Non-pigmented ciliary epithelial cell (primary cell): Measurements from ENCODE around the gene TIPRL.
"Not testable (repeated sequence)": the region's sequence is repeated elsewhere in the genome, so short reads cannot be mapped to it uniquely, and the experiment has no call there.

Experiments used
- DNase-seq: peaks from one replicate; pipeline ENCODE4 v3.0.0-alpha.2; 2010; ENCODE audit warnings: low read depth

The TIPRL gene

DNA sequence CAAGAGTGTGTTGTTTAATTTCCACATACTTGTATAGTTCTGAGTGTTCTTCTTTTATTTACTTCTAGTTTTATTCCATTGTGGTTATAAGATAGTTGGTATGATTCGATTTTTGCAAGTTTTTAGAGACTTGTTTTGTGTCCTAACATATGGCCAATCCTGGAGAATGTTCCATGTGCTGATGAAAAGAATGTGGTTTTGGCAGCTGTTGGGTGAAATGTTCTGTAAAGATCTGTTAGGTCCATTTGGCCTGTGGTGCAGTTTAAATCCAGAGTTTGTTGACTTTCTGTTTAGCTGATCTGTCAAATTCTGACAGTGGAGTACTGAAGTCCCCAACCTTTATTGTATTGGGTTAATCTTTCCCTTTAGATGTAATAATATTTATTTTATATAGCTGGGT is 19.5 kb upstream of the TIPRL start:
- no peak for DNase-seq

DNA sequence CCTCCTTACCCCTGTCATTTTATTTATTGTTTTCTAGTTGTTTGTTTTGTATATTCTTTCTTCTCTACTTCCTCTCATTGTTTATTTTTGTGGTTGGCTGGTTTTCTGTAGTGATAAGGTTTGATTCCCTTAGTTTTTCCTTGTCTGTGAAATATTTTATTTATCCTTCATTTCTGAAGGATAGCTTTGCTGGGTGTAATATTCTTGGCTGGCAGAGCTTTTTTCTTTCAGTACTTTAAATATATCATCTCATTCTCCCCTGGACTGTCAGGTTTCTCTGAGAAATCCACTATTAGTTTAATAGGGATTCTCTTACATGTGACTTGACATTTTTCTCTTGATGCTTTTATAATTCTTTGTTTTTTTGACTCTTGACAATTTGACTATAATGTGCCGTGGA is 18.8 kb upstream of the TIPRL start:
- DNase-seq = no peak

DNA sequence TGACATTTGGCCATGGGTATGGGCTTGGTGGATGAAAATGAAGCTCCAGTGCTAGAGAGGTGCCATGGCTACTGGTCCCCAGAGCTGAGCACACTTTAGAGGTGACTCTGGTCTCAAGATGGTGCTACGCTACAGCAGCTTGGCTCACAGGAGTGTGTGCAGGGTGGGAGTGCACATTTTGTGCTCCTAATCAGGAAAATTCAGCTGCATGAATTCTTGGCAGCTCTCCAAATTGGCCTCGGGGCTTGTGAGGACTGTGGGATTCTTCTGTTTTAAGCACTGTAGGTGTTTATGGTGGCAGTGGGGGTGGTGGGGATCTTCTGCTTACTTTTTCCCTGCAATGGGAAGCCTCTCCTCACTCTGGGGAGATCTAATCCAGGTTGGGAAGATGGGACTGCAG is 17.3 kb upstream of the TIPRL start:
- DNase-seq = no peak

DNA sequence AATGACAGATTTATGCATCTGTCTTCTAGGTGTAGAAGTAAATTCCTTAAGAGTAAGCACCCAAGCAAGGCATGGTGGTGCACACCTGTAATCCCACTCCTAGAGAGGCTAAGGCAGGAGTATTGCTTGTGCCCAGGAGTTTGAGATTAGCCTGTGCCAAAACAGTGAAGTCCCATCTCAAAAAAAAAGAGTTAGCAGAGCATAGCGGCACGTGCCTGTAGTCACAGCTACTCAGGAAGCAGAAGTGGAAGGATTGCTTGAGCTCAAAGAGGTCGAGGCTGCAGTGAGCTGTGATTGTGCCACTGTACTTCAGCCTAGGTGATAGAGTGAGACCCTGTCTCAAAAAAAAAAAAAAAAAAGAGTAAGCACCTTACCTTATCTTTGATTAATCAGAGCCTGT is 15.1 kb upstream of the TIPRL start:
- DNase-seq = no peak

DNA sequence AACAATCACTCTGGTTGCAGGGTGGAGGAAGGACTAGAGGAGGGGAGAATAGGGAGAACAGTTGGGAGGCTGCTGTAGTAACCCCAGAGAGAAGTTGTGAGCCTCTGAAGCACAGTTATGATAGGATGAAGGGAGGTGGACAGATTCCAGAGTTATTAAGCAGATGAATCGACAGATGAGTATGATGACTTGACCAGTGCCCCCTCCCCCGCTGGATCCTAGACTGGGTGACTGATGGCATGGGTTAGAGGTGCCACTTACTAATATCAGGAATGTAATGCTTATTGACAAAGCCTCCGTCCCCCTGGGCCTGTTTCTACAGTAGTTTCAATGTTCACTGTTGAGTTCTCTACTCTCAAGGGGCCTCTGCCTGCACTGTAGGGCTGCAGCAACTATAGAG is 14.0 kb upstream of the TIPRL start:
- DNase-seq = no peak

DNA sequence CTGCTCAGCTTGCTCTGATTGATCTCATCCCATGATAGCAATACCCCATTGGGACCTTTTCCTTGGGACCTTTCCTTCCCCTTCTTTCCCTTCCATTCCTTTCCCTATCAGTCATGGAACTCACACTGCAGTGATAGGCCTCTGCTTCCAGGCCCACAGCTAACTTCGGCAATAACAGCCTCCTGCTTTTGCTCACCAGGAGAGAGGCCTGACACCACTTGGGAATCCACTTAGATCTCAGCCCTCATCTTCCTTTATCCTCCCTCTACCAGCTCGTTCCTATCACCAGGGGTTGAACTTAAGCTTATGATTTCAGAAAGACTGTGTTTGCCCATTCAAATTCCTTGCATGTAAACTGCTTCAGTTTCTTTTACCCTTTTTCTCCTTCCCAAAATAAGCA is 11.0 kb upstream of the TIPRL start:
- DNase-seq = no peak

DNA sequence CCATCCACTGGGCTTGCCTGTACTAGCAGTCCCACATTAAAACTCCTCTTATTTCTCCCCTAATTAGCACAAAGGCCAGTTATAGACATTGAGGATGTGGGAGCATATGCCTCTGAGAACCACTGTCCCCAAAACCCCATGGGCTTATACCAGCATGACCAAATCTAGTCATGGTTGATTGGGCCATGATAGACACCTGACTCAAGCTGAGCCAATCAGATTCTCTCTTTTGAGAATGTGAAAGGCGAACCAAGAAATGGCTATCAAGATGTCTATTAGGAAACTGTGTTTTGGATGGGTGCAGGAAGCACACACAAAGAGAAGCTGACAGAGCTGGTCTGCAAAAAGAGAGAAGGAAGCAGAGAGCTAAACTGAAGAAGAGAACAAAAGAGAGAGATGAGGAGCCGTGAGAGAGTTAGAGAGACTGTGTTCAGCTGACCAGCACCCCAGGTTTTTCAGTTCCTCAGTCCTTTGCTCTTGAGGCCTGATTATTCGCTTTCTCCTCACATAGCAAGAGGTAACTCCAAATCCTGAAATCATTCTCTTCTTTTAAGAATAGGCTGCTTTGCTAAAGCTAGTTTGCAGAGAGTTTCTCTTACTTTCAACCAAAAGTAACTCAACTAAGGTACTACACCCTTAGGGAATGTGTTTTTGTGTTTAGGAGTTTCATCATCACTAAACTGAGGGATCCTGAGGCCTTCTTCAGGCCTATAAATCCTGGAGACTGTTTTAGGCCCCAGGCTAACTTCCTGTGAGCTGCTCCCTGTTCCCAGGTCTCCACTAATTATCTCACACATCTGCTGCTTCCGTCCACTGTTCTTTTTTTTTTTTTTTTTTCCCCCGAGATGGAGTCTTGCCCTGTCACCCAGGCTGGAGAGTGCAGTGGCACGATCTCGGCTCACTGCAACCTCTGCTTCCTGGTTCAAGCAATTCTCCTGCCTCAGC is 7.9 kb upstream of the TIPRL start:
- DNase-seq = no peak

DNA sequence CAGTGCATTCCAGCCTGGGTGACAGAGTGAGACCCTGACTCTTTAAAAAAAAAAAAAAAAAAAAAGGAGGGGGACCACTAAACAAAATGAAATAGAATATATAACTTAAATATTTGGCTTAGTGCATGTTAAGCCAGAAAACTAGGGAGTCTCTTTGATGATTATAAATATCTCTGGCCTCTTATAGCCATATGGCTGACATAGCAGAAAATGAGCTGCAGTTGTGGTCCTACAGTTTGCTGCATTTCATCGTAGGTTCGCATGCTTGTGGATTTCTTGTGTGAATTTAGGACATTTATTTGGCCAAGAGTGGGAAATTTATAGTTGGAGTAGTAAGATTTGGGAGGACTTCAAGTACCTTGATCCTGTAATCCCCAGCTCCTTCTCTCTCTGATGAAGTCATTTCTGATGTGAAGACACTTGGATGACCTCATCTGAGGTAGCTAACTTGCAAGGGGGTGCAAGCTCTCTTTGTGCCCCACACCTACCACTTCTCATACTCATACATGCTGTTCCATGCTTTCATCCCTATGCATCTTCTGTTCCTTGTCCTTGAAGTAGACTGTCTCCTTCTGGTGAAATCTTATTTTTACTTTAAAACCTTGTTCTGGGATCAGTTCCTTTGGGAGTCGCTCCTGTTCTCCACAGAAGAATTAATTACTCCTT is 6.4 kb upstream of the TIPRL start:
- DNase-seq = no peak

DNA sequence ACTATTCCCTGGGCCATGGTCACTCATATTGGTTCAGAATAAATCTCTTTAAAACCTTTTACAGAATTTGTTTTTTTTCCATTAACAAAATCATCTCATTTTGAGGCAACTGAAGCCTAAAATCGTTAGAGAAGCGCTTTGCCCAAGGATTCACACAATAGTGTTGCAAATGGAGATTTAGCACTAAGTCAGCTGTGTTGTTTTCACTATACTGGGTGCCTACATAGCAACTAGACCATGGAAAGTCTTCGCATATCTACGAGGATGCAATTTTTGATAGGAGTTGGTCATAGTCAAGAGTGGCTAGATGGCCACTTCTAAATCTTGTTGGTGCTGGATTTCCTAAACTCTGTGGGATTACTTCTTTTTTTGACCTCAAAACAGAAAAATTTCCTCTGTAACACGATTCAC is 530 bp upstream of the TIPRL start:
- no peak for DNase-seq

DNA sequence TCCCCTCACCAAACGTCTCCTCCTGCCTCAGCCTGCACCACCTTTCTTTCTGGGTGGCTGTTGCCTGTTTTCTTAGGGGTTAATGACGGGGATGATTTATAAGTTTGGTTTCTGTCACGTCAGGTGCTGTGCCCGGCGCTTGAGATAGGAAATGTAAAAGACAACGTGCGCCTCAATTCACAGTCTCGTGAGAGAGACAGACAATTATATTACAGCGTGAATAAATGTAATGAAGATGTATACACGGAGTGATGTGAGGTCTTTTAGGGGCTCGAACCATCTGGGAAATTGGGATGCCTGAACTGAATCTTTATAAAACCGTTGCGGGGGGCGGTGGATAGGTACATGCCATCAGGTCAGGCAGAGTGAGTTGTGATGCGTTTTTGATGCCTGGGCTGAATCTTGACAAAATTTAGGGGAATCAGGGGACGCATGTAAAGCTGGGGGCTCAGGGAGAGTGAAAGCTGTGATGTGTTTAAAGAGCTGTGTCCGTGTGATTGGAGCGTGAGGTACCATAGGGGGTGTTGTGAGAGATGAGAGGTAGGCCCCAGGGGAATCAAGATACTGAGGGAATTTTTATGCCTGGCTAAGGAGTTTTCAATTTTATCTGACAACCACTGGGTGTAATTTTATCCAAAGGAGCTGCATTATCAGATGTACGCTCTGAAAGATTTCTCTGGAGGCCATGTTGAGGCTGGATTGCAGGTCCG is 831 bp downstream of the TIPRL start:
- no peak for DNase-seq

DNA sequence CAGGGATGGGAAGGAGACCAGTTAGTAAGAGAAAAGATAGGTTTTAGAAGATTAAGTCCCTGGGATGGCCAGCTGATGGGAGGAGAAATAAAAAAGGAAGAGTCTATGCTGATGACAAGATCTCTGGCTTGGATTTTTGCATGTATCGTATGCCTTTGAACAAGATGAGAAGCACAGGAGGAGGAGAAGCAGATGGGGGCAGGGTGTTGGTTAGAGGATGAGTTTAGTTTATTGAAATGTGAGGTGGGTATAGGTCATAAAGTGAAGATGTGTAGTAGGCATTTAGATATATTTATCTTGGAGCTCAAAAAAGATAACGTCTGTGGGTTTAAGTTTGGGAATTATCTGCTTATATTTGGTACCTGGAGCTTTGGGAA is 1.4 kb downstream of the TIPRL start:
- DNase-seq = no peak

DNA sequence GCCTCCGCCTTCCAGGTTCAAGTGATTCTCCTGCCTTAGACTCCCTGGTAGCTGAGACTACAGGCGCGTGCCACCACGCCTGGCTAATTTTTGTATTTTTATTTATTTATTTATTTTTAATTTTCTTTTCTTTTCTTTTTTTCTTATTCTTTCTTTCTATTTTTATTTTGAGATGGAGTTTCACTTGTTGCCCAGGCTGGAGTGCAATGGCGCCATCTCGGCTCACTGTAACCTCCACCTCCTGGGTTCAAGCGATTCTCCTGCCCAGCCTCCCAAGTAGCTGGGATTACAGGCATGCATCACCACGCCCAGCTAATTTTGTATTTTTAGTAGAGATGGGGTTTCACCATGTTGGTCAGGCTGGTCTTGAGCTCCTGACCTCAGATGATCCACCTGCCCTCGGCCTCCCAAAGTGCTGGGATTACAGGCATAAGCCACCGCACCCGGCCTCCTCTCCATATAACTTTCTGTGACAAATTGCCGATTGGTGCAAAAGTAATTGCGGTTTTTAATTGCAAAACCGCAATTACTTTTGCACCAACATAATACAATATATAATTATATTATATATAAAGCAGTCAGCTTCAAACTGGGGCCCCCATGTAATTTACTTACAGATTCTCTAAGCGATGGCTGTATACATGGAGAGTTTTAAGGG is 2.4 kb downstream of the TIPRL start:
- DNase-seq = not testable (repeated sequence)

DNA sequence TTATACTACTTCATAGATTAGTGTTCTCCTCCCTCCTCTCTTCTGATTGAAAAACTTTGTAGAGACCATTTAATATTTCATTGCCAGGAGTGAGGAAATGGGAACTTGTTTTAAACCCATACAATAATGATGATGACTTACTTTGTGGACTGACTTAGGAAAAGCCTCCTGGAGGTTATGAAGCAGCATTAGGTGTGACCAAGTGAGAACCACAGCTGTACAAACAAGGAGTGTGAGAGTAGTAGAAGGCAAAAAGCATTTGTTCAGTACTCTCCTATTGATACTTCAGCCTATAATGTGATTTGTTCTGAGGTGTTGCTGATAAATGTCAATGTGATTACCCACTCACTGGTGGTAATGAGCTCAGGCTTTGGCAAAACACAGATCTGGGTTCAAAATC is 8.4 kb downstream of the TIPRL start:
- DNase-seq = no peak

DNA sequence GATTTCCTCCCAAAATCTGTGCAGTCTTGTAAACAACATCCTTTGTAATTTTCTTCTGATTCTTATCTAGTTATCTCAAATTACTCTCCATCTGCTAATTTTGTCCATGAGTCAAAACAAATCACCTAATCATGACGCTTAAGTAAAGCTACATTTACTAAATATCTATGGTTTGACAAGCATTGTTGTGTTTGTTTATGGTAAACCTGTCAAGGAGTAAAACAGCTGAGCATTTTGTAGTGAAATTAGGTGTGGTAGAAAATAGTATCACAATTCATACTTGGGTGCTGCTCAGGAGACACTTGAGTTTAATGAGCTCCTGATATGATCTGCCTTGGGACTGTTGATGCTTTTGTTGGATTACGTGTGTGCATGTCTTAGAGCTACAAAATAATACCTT is 11.6 kb downstream of the TIPRL start:
- no peak for DNase-seq

DNA sequence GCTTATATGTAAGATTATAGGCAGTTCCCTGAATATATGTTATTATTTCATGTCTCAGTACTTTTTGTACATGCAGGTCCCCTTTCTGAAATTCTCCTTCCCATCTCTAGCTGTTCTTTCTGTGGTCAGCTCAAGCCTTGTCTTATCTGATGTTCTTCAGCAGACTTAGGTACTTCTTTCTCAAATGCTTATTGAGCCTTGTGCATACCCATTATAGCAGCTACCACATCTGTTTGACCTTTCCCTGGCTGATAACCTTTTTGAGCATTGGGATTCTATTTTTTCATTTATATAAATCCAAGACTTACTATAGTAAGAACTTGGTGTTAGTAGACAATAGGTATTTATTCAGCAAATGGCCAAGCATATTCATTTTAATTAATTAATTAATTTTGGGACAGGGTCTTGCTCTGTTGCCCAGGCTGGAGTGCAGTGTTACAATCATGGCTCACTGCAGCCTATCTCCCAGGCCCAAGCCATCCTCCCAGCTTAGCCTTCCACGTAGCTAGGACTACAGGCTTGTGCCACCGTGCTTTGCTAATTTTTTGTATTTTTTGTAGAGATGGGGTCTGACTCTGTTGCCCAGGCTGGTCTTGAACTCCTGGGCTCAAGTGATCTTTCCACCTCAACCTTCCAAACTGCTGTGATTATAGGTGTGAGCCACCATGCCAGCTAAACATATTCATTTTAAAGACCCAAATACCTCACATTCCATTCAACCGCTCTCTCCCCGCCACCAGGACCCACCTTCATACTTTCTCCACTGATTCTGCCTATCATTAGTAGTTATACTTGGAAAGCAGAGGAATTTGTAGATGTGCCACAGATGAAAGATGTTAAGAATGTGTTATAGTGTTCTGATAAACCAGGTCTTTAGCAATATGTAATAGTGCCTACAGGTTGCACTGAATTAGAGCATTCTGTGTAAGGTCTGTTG is 16.7 kb downstream of the TIPRL start:
- no peak for DNase-seq

DNA sequence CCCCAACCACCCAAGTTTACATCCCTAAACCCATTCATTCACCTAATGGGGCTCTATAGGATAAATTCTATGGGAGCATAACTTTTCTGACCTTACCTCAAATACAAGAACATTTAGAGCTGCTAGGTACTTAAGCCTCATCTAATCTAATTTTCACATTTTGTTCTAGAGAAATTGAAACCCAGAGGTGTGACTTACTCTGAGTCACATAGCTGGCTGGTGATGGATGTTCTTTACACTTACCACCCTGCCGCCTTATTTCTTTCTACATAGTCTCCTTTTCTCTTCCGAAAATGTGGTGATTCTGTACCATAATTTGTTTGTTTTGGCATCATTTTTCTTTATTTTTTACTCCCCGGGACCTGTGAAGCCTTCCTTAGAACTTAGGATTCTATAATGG is 20.3 kb downstream of the TIPRL start:
- DNase-seq = no peak

DNA sequence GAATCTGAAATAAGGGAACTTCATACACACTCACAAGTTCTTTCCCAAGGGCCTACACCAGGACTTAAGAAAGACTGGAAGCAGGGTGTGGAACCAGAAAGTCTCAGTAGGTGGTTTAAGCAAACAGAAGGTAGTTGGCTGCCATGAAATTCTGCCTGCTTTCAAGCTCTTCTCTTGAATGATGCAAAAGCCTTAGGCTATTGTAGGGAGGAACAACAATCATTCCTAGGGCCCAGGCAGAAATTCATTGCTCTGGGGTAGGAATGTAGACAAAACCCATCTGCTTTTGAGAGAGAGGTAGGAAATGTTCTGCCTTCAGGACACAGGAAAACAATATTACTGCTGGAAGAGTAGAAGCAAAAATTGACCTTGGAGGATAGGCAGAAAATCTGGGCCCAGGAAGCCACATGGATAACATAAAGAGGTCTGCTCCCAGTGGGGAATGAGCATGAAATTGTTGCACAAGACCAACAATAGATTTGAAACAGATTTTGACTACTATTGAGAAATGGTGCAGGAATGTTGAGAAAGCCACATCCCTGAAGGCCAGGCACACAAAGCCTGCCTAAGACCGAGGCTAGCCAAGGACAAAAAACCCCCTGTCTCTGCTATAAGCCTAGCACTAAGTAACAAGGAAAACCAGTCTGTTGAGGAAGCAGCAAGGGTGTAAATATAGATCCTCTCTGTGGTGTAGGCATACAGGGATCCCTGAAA is 24.3 kb downstream of the TIPRL start:
- DNase-seq = peak; percentile 55

DNA sequence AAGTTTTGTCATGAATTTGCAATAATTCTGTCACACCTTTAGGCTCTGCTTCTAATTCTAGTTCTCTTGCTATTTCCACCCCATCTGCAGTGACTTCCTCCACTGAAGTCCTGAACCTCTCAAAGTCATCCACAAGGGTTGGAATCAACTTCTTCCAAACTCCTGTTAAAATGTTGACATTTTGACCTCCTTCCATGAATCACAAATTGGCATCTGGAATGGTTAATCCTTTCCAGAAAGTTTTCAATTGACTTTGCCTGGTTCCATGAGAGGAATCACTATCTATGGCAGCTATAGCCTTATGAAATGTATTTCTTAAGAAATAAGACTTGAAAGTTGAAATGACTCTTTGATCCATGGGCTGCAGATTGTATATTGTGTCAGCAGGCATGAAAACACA is 27.3 kb downstream of the TIPRL start:
- no peak for DNase-seq

DNA sequence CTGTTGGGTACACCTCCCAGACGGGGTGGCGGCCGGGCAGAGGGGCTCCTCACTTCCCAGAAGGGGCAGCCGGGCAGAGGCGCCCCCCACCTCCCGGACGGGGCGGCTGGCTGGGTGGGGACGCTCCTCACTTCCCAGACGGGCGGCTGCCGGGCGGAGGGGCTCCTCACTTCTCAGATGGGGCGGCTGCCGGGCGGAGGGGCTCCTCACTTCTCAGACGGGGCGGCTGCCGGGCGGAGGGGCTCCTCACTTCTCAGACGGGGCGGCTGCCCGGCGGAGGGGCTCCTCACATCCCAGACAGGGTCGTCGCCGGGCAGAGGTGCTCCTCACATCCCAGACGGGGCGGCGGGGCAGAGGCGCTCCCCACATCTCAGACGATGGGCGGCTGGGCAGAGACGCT is 28.9 kb downstream of the TIPRL start:
- DNase-seq = not testable (repeated sequence)

DNA sequence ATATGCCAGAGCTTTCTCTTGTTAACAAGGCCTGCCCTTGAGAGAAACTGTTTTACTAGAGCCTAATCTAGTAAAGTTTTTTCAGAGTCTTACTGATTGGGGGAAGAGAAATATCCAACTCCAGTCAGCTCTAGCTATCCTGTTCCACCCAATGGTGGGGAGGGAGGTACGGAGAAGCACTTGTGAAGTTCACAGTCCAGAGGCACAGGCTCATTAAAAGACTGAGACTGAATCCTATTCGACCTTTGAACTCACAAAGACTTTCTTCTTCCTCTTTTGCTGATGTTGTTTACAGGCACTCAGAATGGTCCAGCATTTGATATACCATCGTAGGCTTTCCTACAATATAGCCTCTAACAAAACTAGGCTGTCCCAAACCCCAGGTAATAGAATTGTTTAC is 31.6 kb downstream of the TIPRL start:
- DNase-seq = no peak

DNA sequence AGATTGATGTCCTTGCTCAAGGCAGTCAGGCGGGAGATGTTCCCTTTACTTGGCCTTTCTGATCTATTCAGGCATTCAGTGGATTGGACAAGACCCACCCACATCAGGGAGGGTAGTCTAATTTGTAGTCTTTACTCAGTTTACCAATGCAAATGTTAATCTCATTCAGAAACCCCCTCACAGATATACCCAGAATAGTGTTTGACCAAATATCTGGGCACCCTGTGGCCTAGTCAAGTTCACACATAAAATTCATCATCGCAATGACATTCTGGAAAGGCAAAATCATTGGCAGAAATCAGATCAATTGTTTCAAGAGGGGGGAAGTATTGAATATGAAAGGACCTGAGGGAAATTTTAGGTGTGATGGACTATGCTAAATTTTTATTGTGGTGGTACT is 34.6 kb downstream of the TIPRL start:
- DNase-seq = no peak
